T-helper 2 cell treated with Interferon-gamma antibody and Interleukin-4, amounts not matched to agents 5 μg/mL and 100 μg/mL, for 36 hours (primary cell): ENCODE measurements around the gene PAQR7.

ENCODE experiments used
- DNase-seq: peaks from one replicate; pipeline ENCODE4 v3.0.0; 2021; ENCODE audit warnings: low spot score
- H3K27ac Mint-ChIP-seq: one replicate; pipeline ENCODE4 v1.8.0; 2021; ENCODE audit warnings: mild to moderate bottlenecking, mixed read lengths
- H3K27me3 Mint-ChIP-seq: one replicate; pipeline ENCODE4 v1.8.0; 2021; ENCODE audit warnings: low read depth, mixed read lengths
- H3K36me3 Mint-ChIP-seq: one replicate; pipeline ENCODE4 v1.8.0; 2021; ENCODE audit warnings: low read depth, mixed read lengths
- H3K4me1 Mint-ChIP-seq: one replicate; pipeline ENCODE4 v1.8.0; 2021; ENCODE audit warnings: low read depth, mixed read lengths
- H3K4me3 Mint-ChIP-seq: one replicate; pipeline ENCODE4 v1.8.0; 2022; ENCODE audit warnings: mild to moderate bottlenecking, moderate library complexity, mixed read lengths
- H3K9me3 Mint-ChIP-seq: one replicate; pipeline ENCODE4 v1.8.0; 2021; ENCODE audit warnings: mixed read lengths

PAQR7 gene

GRCh38 chr1:25875154-25875855 is at the start of gene PAQR7:
Gene PAQR7, minus strand, starts transcription at chr1:25875708. Its CDS starts 11,869 bp downstream, at chr1:25863839.
- DNase-seq: peak; percentile 76
- Mint-ChIP-seq H3K9me3 (no peaks in the 10 kb centered on the region), H3K4me3 (peak within 1 kb of the TSS; percentile 85), H3K36me3 (no peaks in the 10 kb centered on the region), H3K27me3 (peaks cover 18% of the 10 kb centered on the region), H3K4me1 (peaks cover 5% of the 10 kb centered on the region), H3K27ac (peak within 1 kb of the TSS; percentile 70)

- Mint-ChIP-seq H3K4me1 (peaks cover 25% of the 10 kb centered on the region), H3K9me3 (no peaks in the 10 kb centered on the region), H3K4me3 (no peak overlapping the region), H3K36me3 (no peaks in the 10 kb centered on the region), H3K27ac (no peak overlapping the region), H3K27me3 (peaks cover 46% of the 10 kb centered on the region)
- no peak for DNase-seq
These were observed 48.9 kb upstream of the PAQR7 start for GRCh38 chr1:25924454-25924853.

- no peaks in the 10 kb centered on the region for H3K9me3 Mint-ChIP-seq
- DNase-seq: peak; percentile 8
- H3K27me3 Mint-ChIP-seq: peaks cover 46% of the 10 kb centered on the region
- no peaks in the 10 kb centered on the region for H3K36me3 Mint-ChIP-seq
- H3K27ac Mint-ChIP-seq: peak overlapping the region; percentile 20
- peak overlapping the region; percentile 61 for H3K4me3 Mint-ChIP-seq
- peaks cover 30% of the 10 kb centered on the region for H3K4me1 Mint-ChIP-seq
These were observed 47.6 kb upstream of the PAQR7 start for GRCh38 chr1:25922971-25923552.

- H3K36me3 Mint-ChIP-seq: no peaks in the 10 kb centered on the region
- peak overlapping the region; percentile 81 for H3K4me3 Mint-ChIP-seq
- DNase-seq: peak; percentile 27
- H3K27ac Mint-ChIP-seq: peak overlapping the region; percentile 17
- peaks cover 34% of the 10 kb centered on the region for H3K4me1 Mint-ChIP-seq
- peaks cover 46% of the 10 kb centered on the region for H3K27me3 Mint-ChIP-seq
- H3K9me3 Mint-ChIP-seq: no peaks in the 10 kb centered on the region
These were observed 46.8 kb upstream of the PAQR7 start for GRCh38 chr1:25922056-25922970.

GRCh38 chr1:25918615-25919014 is 43.1 kb upstream of the PAQR7 start:
- Mint-ChIP-seq H3K27me3 (peaks cover 15% of the 10 kb centered on the region), H3K36me3 (no peaks in the 10 kb centered on the region), H3K4me3 (no peak overlapping the region), H3K27ac (no peak overlapping the region), H3K4me1 (peaks cover 32% of the 10 kb centered on the region), H3K9me3 (no peaks in the 10 kb centered on the region)
- no peak for DNase-seq

- H3K4me1 Mint-ChIP-seq: peaks cover 28% of the 10 kb centered on the region
- H3K36me3 Mint-ChIP-seq: no peaks in the 10 kb centered on the region
- H3K27ac Mint-ChIP-seq: peak overlapping the region; percentile 69
- peak overlapping the region; percentile 41 for H3K4me3 Mint-ChIP-seq
- H3K9me3 Mint-ChIP-seq: no peaks in the 10 kb centered on the region
- DNase-seq: no peak
- H3K27me3 Mint-ChIP-seq: peaks cover 9% of the 10 kb centered on the region
These were observed 42.5 kb upstream of the PAQR7 start for GRCh38 chr1:25917996-25918395.

GRCh38 chr1:25916460-25916859 is 41.0 kb upstream of the PAQR7 start:
- H3K4me3 Mint-ChIP-seq: no peak overlapping the region
- no peaks in the 10 kb centered on the region for H3K36me3 Mint-ChIP-seq
- H3K9me3 Mint-ChIP-seq: no peaks in the 10 kb centered on the region
- H3K27me3 Mint-ChIP-seq: peaks cover 4% of the 10 kb centered on the region
- no peak overlapping the region for H3K27ac Mint-ChIP-seq
- no peak for DNase-seq
- H3K4me1 Mint-ChIP-seq: peaks cover 19% of the 10 kb centered on the region

GRCh38 chr1:25914074-25914995 is 38.8 kb upstream of the PAQR7 start:
- no peak for DNase-seq
- peaks cover 15% of the 10 kb centered on the region for H3K4me1 Mint-ChIP-seq
- H3K27me3 Mint-ChIP-seq: peaks cover 10% of the 10 kb centered on the region
- H3K9me3 Mint-ChIP-seq: no peaks in the 10 kb centered on the region
- H3K27ac Mint-ChIP-seq: no peak overlapping the region
- no peak overlapping the region for H3K4me3 Mint-ChIP-seq
- H3K36me3 Mint-ChIP-seq: no peaks in the 10 kb centered on the region

- Mint-ChIP-seq H3K9me3 (no peaks in the 10 kb centered on the region), H3K36me3 (no peaks in the 10 kb centered on the region), H3K27ac (no peak overlapping the region), H3K4me3 (no peak overlapping the region), H3K4me1 (peaks cover 13% of the 10 kb centered on the region), H3K27me3 (peaks cover 15% of the 10 kb centered on the region)
- no peak for DNase-seq
These were observed 37.7 kb upstream of the PAQR7 start for GRCh38 chr1:25913206-25913605.

- H3K4me1 Mint-ChIP-seq: peaks cover 6% of the 10 kb centered on the region
- no peak overlapping the region for H3K27ac Mint-ChIP-seq
- no peaks in the 10 kb centered on the region for H3K36me3 Mint-ChIP-seq
- DNase-seq: no peak
- H3K9me3 Mint-ChIP-seq: no peaks in the 10 kb centered on the region
- no peak overlapping the region for H3K4me3 Mint-ChIP-seq
- H3K27me3 Mint-ChIP-seq: peaks cover 24% of the 10 kb centered on the region
These were observed 36.7 kb upstream of the PAQR7 start for GRCh38 chr1:25912076-25912831.

- DNase-seq: no peak
- peaks cover 9% of the 10 kb centered on the region for H3K4me1 Mint-ChIP-seq
- H3K27ac Mint-ChIP-seq: no peak overlapping the region
- H3K36me3 Mint-ChIP-seq: no peaks in the 10 kb centered on the region
- H3K9me3 Mint-ChIP-seq: no peaks in the 10 kb centered on the region
- H3K4me3 Mint-ChIP-seq: no peak overlapping the region
- peaks cover 30% of the 10 kb centered on the region for H3K27me3 Mint-ChIP-seq
These were observed 35.7 kb upstream of the PAQR7 start for GRCh38 chr1:25911162-25911561.

- no peak for DNase-seq
- no peak overlapping the region for H3K27ac Mint-ChIP-seq
- peaks cover 30% of the 10 kb centered on the region for H3K27me3 Mint-ChIP-seq
- H3K4me3 Mint-ChIP-seq: no peak overlapping the region
- peaks cover 18% of the 10 kb centered on the region for H3K4me1 Mint-ChIP-seq
- peaks cover 10% of the 10 kb centered on the region for H3K36me3 Mint-ChIP-seq
- no peaks in the 10 kb centered on the region for H3K9me3 Mint-ChIP-seq
These were observed 33.5 kb upstream of the PAQR7 start for GRCh38 chr1:25909040-25909439.

- no peak overlapping the region for H3K27ac Mint-ChIP-seq
- peaks cover 17% of the 10 kb centered on the region for H3K36me3 Mint-ChIP-seq
- peaks cover 30% of the 10 kb centered on the region for H3K27me3 Mint-ChIP-seq
- H3K4me1 Mint-ChIP-seq: peaks cover 25% of the 10 kb centered on the region
- H3K9me3 Mint-ChIP-seq: no peaks in the 10 kb centered on the region
- H3K4me3 Mint-ChIP-seq: no peak overlapping the region
- no peak for DNase-seq
These were observed 32.7 kb upstream of the PAQR7 start for GRCh38 chr1:25908161-25908560.
